Vagina (tissue), 2 donors: ENCODE results near the gene ICOS. TPM values are rescaled to one million over a fixed set of nuclear protein-coding genes. Genes with fewer than 3 reads are reported as not detected.
"Not testable (repeated sequence)": the region's sequence is repeated elsewhere in the genome, so short reads cannot be mapped to it uniquely, and the experiment has no call there.

Source experiments
- DNase-seq, 2 donors: peaks; one replicate each; pipeline ENCODE4 v3.0.0-alpha.2; 2017; ENCODE audit errors: extremely low spot score in 2 of 2
- H3K27ac ChIP-seq: fragments of 200-600 bp; sonication (generic); one replicate; pipeline ENCODE4 v1.5.1; 2019
- H3K27me3 ChIP-seq: fragments of 200-600 bp; sonication (generic); one replicate; pipeline ENCODE4 v1.5.1; 2019
- H3K36me3 ChIP-seq, 2 donors: fragments of 200-600 bp; sonication (generic); one replicate each; pipeline ENCODE4 v1.5.1; 2017 to 2019
- H3K4me1 ChIP-seq: fragments of 200-600 bp; sonication (generic); one replicate; pipeline ENCODE4 v1.5.1; 2019
- H3K4me3 ChIP-seq, 2 donors: fragments of 200-600 bp; sonication (generic); 1 replicate in 1 of 2; 2 replicates in 1 of 2; pipeline ENCODE4 v1.5.1; 2016 to 2019
- H3K9me3 ChIP-seq: fragments of 200-600 bp; sonication (generic); one replicate; pipeline ENCODE4 v1.5.1; 2019
- CTCF ChIP-seq, 3 experiments: fragments of 450-650 bp in 2 of 3; fragments of 200-600 bp in 1 of 3; sonication (generic) in 1 of 3; IDR thresholded peaks; one replicate each; pipeline ENCODE4 v1.5.1; 2017 to 2019; ENCODE audit warnings: antibody characterized with exemption in 3 of 3, mild to moderate bottlenecking in 2 of 3, moderate library complexity in 2 of 3
- POLR2A ChIP-seq, 2 donors: fragments of 450-650 bp; IDR thresholded peaks; one replicate each; pipeline ENCODE4 v1.6.1; 2017; ENCODE audit warnings: antibody characterized with exemption in 2 of 2, mild to moderate bottlenecking in 2 of 2, moderate library complexity in 2 of 2
- POLR2AphosphoS5 ChIP-seq, 2 donors: sonication (generic); formaldehyde crosslinking; IDR thresholded peaks; one replicate each; pipeline ENCODE4 v1.9.0; 2017; ENCODE audit warnings: antibody characterized with exemption in 2 of 2, mild to moderate bottlenecking in 2 of 2, low read depth in 1 of 2; ENCODE audit not compliant: insufficient read depth in 1 of 2
- intact Hi-C: fragments of 100-400 bp; cut with DNase I; formaldehyde crosslinking; loops from one replicate; pipeline ENCODE4 v1.15.1; 2023
- total RNA-seq: library from RNA; depleted of rRNA; stranded (reverse); fragments of >200 nt; gene quantifications from one replicate; pipeline ENCODE4 v1.2.3, GENCODE V29; 2016

ICOS gene
- total RNA-seq, 1 donor from 2014 or later = 1.7 TPM

- H3K4me3 ChIP-seq = no peak overlapping the region
- no peaks in the 10 kb centered on the region for H3K9me3 ChIP-seq
- DNase-seq = no peak
- H3K27me3 ChIP-seq = no peaks in the 10 kb centered on the region
- TF ChIP-seq POLR2A (IDR thresholded peaks at IDR 0.05) (no peak), CTCF (IDR thresholded peaks at IDR 0.05) (no peak), POLR2AphosphoS5 (IDR thresholded peaks at IDR 0.05; ENCODE audit: insufficient read depth in 1 of 2, low read depth in 1 of 2) (no peak)
- intact Hi-C loops = no loop called here
- no peaks in the 10 kb centered on the region for H3K36me3 ChIP-seq
- H3K4me1 ChIP-seq = no peaks in the 10 kb centered on the region
- H3K27ac ChIP-seq = no peak overlapping the region
These were observed 14.9 kb downstream of the ICOS start for GRCh38 chr2:203951366-203951902.

DNA sequence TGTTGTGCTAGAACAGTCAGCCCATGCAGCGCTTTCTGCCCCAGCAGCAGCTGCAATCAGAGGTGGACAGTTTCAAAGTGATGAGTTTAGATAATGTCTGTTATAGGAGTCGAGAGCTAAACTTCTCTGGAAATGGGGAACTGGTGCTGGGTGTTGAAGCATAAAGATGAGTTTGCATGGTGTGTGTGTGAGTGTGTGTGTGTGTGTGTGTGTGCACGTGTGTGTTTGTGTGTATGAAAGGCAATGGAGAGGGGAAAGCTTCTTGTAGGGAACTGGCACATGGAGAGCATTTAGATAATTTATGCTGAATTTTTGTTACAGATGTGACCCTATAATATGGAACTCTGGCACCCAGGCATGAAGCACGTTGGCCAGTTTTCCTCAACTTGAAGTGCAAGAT lies 22.7 kb downstream of the ICOS start:
- no peak for TF ChIP-seq CTCF (IDR thresholded peaks at IDR 0.05)
- H3K36me3 ChIP-seq = no peaks in the 10 kb centered on the region
- no peak overlapping the region for H3K27ac ChIP-seq
- H3K4me3 ChIP-seq = no peak overlapping the region
- H3K4me1 ChIP-seq = no peaks in the 10 kb centered on the region
- H3K9me3 ChIP-seq = no peaks in the 10 kb centered on the region
- DNase-seq = no peak
- intact Hi-C loops = no loop called here
- H3K27me3 ChIP-seq = no peaks in the 10 kb centered on the region

DNA sequence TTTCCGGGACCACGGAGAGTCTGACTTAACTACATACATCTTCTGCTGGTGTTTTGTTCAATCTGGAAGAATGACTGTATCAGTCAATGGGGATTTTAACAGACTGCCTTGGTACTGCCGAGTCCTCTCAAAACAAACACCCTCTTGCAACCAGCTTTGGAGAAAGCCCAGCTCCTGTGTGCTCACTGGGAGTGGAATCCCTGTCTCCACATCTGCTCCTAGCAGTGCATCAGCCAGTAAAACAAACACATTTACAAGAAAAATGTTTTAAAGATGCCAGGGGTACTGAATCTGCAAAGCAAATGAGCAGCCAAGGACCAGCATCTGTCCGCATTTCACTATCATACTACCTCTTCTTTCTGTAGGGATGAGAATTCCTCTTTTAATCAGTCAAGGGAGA lies 23.1 kb downstream of the ICOS start:
- H3K27me3 ChIP-seq = no peaks in the 10 kb centered on the region
- intact Hi-C loops = no loop called here
- H3K4me3 ChIP-seq = no peak overlapping the region
- H3K9me3 ChIP-seq = no peaks in the 10 kb centered on the region
- H3K36me3 ChIP-seq = no peaks in the 10 kb centered on the region
- no peak for DNase-seq
- no peak for TF ChIP-seq POLR2AphosphoS5 (IDR thresholded peaks at IDR 0.05; ENCODE audit: insufficient read depth in 1 of 2, low read depth in 1 of 2)
- no peak for TF ChIP-seq CTCF (IDR thresholded peaks at IDR 0.05)
- no peak for TF ChIP-seq POLR2A (IDR thresholded peaks at IDR 0.05)
- no peak overlapping the region for H3K27ac ChIP-seq
- H3K4me1 ChIP-seq = no peaks in the 10 kb centered on the region

- Histone ChIP-seq H3K27me3 (no peaks in the 10 kb centered on the region), H3K4me3 (no peak overlapping the region), H3K4me1 (no peaks in the 10 kb centered on the region), H3K27ac (no peak overlapping the region), H3K9me3 (no peaks in the 10 kb centered on the region), H3K36me3 (no peaks in the 10 kb centered on the region)
- TF ChIP-seq POLR2A (IDR thresholded peaks at IDR 0.05) (no peak), CTCF (IDR thresholded peaks at IDR 0.05) (no peak), POLR2AphosphoS5 (IDR thresholded peaks at IDR 0.05; ENCODE audit: insufficient read depth in 1 of 2, low read depth in 1 of 2) (no peak)
- DNase-seq = no peak
- intact Hi-C loops = no loop called here
These were observed 24.2 kb downstream of the ICOS start for GRCh38 chr2:203960811-203961210.

- DNase-seq, H3K27ac ChIP-seq, H3K27me3 ChIP-seq, H3K9me3 ChIP-seq, H3K36me3 ChIP-seq, intact Hi-C loops, H3K4me1 ChIP-seq, H3K4me3 ChIP-seq: not testable (repeated sequence)
These were observed 28.6 kb downstream of the ICOS start for GRCh38 chr2:203965190-203965589.

GRCh38 chr2:203971251-203971650 lies 34.7 kb downstream of the ICOS start:
- H3K27me3 ChIP-seq = no peaks in the 10 kb centered on the region
- no peak overlapping the region for H3K27ac ChIP-seq

More at GRCh38 chr2:203971251-203971650, 34.7 kb downstream of the ICOS start:
- no peak for TF ChIP-seq POLR2AphosphoS5 (IDR thresholded peaks at IDR 0.05; ENCODE audit: insufficient read depth in 1 of 2, low read depth in 1 of 2)
- TF ChIP-seq POLR2A (IDR thresholded peaks at IDR 0.05) = no peak
- TF ChIP-seq CTCF (IDR thresholded peaks at IDR 0.05) = no peak
- no peaks in the 10 kb centered on the region for H3K36me3 ChIP-seq
- DNase-seq = no peak
- intact Hi-C loops = no loop called here
- H3K4me3 ChIP-seq = no peak overlapping the region
- H3K9me3 ChIP-seq = no peaks in the 10 kb centered on the region
- H3K4me1 ChIP-seq = no peaks in the 10 kb centered on the region
